Stimulated activated naive CD8-positive, alpha-beta T cell treated with anti-CD3 and anti-CD28 coated beads, Interleukin-15, amount 100 ng/mL, for 72 hours (primary cell): ENCODE measurements around the gene CLEC4G.

Experiments
- ATAC-seq: fragments of 150-1000 bp; cut with Tn5 transposase; 2 replicates; pipeline ENCODE4 v1.10.0; 2021; ENCODE audit warnings: mild to moderate bottlenecking, moderate library complexity
- DNase-seq, 2 donors: peaks; one replicate each; pipeline ENCODE4 v3.0.0; 2021 to 2022
- H3K27ac Mint-ChIP-seq, 2 donors: one replicate each; pipeline ENCODE4 v1.8.0; 2022; ENCODE audit warnings: mild to moderate bottlenecking in 2 of 2, mixed read lengths in 2 of 2, moderate library complexity in 2 of 2
- H3K27me3 Mint-ChIP-seq: one replicate; pipeline ENCODE4 v1.8.0; 2022; ENCODE audit warnings: mixed read lengths
- H3K4me1 Mint-ChIP-seq: one replicate; pipeline ENCODE4 v1.8.0; 2022; ENCODE audit warnings: mild to moderate bottlenecking, mixed read lengths
- H3K4me3 Mint-ChIP-seq, 2 donors: one replicate each; pipeline ENCODE4 v1.8.0; 2022; ENCODE audit warnings: mild to moderate bottlenecking in 2 of 2, mixed read lengths in 2 of 2, moderate library complexity in 1 of 2
- H3K9me3 Mint-ChIP-seq, 2 donors: one replicate each; pipeline ENCODE4 v1.8.0; 2022; ENCODE audit warnings: mixed read lengths in 2 of 2

CLEC4G gene

GRCh38 chr19:7678971-7679751 lies 52.7 kb downstream of the CLEC4G start:
- peak overlapping the region; percentile 46 to 99 for H3K4me3 Mint-ChIP-seq
- peaks cover 76% of the 10 kb centered on the region for H3K4me1 Mint-ChIP-seq
- peak; percentile 66 to 74 for DNase-seq
- ATAC-seq = peak; percentile 75
- H3K9me3 Mint-ChIP-seq = no peaks in the 10 kb centered on the region
- H3K27ac Mint-ChIP-seq = peak overlapping the region; percentile 1 to 50
- peaks cover 45% of the 10 kb centered on the region for H3K27me3 Mint-ChIP-seq
